HEK293 (cell line): ENCODE data around the gene NAPB.
A peak's percentile ranks its signal among the peaks of the same experiment; 100 is the strongest.

Experiments
- CTCF ChIA-PET: fragments of 350-600 bp; formaldehyde crosslinking; extraction: SDS; loops from one replicate; lab custom pipeline; 2021; ENCODE audit warnings: antibody characterized with exemption; lab: Yijun Ruan, JAX
- POLR2A ChIA-PET: fragments of 300-600 bp; formaldehyde crosslinking; extraction: SDS; loops from one replicate; lab custom pipeline; 2020; ENCODE audit warnings: antibody characterized with exemption, inconsistent platforms; lab: Yijun Ruan, JAX
- H3K27ac ChIP-seq: fragments of 200-500 bp; sonication (Bioruptor generic); 2 replicates; pipeline ENCODE4 v1.5.1; 2014; ENCODE audit warnings: low read depth, low read length, control low read depth, inconsistent platforms; ENCODE audit errors: extremely low read depth
- H3K36me3 ChIP-seq, 2 experiments: fragments of 200-500 bp in 1 of 2; sonication (Bioruptor generic) in 1 of 2; 1 replicate in 1 of 2; 2 replicates in 1 of 2; pipeline ENCODE4 v1.5.1; 2014 to 2017; ENCODE audit warnings: inconsistent platforms in 2 of 2, low read length in 2 of 2; ENCODE audit not compliant: control insufficient read depth in 2 of 2, insufficient read depth in 1 of 2
- H3K4me1 ChIP-seq: fragments of 200-500 bp; sonication (Bioruptor generic); 2 replicates; pipeline ENCODE4 v1.5.1; 2014; ENCODE audit warnings: mild to moderate bottlenecking, low read length, inconsistent platforms; ENCODE audit not compliant: control insufficient read depth, insufficient read depth
- H3K4me3 ChIP-seq: 2 replicates; pipeline ENCODE4 v1.5.1; 2011; ENCODE audit warnings: low read depth, mild to moderate bottlenecking, control low read depth, low read length, moderate library complexity
- H3K9me3 ChIP-seq: fragments of 200-500 bp; sonication (Bioruptor generic); 2 replicates; pipeline ENCODE4 v1.5.1; 2014; ENCODE audit warnings: low read depth, low read length, inconsistent platforms; ENCODE audit not compliant: control insufficient read depth, insufficient read depth
- BCL11A ChIP-seq: fragments of 450-650 bp; formaldehyde crosslinking; IDR thresholded peaks from 2 replicates; pipeline ENCODE4 v1.5.1; 2016; ENCODE audit warnings: low read depth, missing biosample characterization, missing genetic modification characterization
- CTCF ChIP-seq: fragments of 450-650 bp; formaldehyde crosslinking; IDR thresholded peaks from 2 replicates; pipeline ENCODE4 v1.5.1; 2016; ENCODE audit warnings: missing biosample characterization, missing genetic modification characterization
- KLF17 ChIP-seq: fragments of 450-650 bp; formaldehyde crosslinking; IDR thresholded peaks from 2 replicates; pipeline ENCODE4 v1.5.1; 2016; ENCODE audit warnings: missing biosample characterization, missing genetic modification characterization
- PRDM4 ChIP-seq: fragments of 450-650 bp; formaldehyde crosslinking; IDR thresholded peaks from 2 replicates; pipeline ENCODE4 v1.5.1; 2017; ENCODE audit warnings: missing biosample characterization, missing genetic modification characterization
- RBAK ChIP-seq: fragments of 450-650 bp; formaldehyde crosslinking; IDR thresholded peaks from 2 replicates; pipeline ENCODE4 v1.5.1; 2016; ENCODE audit warnings: missing biosample characterization, missing genetic modification characterization
- TCF7L2 ChIP-seq: IDR thresholded peaks from 2 replicates; pipeline ENCODE4 v1.6.1; 2011; ENCODE audit warnings: low read depth, mild to moderate bottlenecking, inconsistent platforms, low read length, moderate library complexity, borderline replicate concordance
- ZBTB26 ChIP-seq: fragments of 450-650 bp; formaldehyde crosslinking; optimal IDR thresholded peaks from 2 replicates; pipeline ENCODE3; 2016; ENCODE audit warnings: missing biosample characterization, mild to moderate bottlenecking, missing genetic modification characterization
- ZBTB44 ChIP-seq: fragments of 450-650 bp; IDR thresholded peaks from 2 replicates; pipeline ENCODE4 v1.5.1; 2018; ENCODE audit warnings: missing biosample characterization, mild to moderate bottlenecking, missing genetic modification characterization
- ZNF266 ChIP-seq: fragments of 450-650 bp; formaldehyde crosslinking; IDR thresholded peaks from 2 replicates; pipeline ENCODE4 v1.5.1; 2016; ENCODE audit warnings: missing biosample characterization, missing genetic modification characterization, low read depth
- ZNF521 ChIP-seq: fragments of 450-650 bp; formaldehyde crosslinking; IDR thresholded peaks from 2 replicates; pipeline ENCODE4 v1.5.1; 2017; ENCODE audit warnings: missing biosample characterization, mild to moderate bottlenecking, missing genetic modification characterization
- ZNF629 ChIP-seq: fragments of 450-650 bp; formaldehyde crosslinking; IDR thresholded peaks from 2 replicates; pipeline ENCODE4 v1.5.1; 2017; ENCODE audit warnings: missing biosample characterization, missing genetic modification characterization
- ZNF654 ChIP-seq: fragments of 450-650 bp; formaldehyde crosslinking; IDR thresholded peaks from 2 replicates; pipeline ENCODE4 v1.5.1; 2016; ENCODE audit warnings: low read depth, missing biosample characterization, missing genetic modification characterization
- ZNF791 ChIP-seq: fragments of 450-650 bp; formaldehyde crosslinking; IDR thresholded peaks from 2 replicates; pipeline ENCODE4 v1.5.1; 2016; ENCODE audit warnings: missing biosample characterization, missing genetic modification characterization

NAPB gene

GRCh38 chr20:23449421-23449820, 28.1 kb upstream of the NAPB start (continued):
- no peak for TF ChIP-seq ZBTB44 (tag by site-specific recombination)
- no peak for TF ChIP-seq ZNF266 (tag by site-specific recombination)
- TF ChIP-seq ZBTB26 (tag by site-specific recombination) = no peak
- TF ChIP-seq BCL11A (tag by site-specific recombination) = no peak
- TF ChIP-seq ZNF791 (tag by site-specific recombination) = no peak
- TF ChIP-seq PRDM4 (tag by site-specific recombination) = no peak
- no peak for TF ChIP-seq KLF17
- no peak for TF ChIP-seq ZNF521 (tag by site-specific recombination)
- TF ChIP-seq, all 188 proteins: peak for 0

- POLR2A ChIA-PET = no interaction called here
- no peak for TF ChIP-seq TCF7L2
- no peak for TF ChIP-seq RBAK
- TF ChIP-seq, all 188 proteins: peak for 0
Measured at GRCh38 chr20:23448167-23448566, 26.9 kb upstream of the NAPB start.

GRCh38 chr20:23446505-23446904, 25.2 kb upstream of the NAPB start:
- TF ChIP-seq ZNF629 = no peak
- peak; percentile 55 for TF ChIP-seq CTCF (tag by site-specific recombination)
- peak; percentile 73 for TF ChIP-seq ZNF654 (tag by site-specific recombination)
- H3K36me3 ChIP-seq = no peaks in the 10 kb centered on the region
- no peaks in the 10 kb centered on the region for H3K4me1 ChIP-seq
- H3K4me3 ChIP-seq = no peak overlapping the region
- CTCF ChIA-PET = interaction anchor here (0.6 to 2.5 kb wide), 24 partner anchors 9 to 755 kb away, joined by 3 to 14 read pairs (median 4); no protein-coding TSS in a partner anchor
- no peak overlapping the region for H3K27ac ChIP-seq
- no peaks in the 10 kb centered on the region for H3K9me3 ChIP-seq
- POLR2A ChIA-PET = no interaction called here

More at GRCh38 chr20:23448167-23448566, 26.9 kb upstream of the NAPB start:
- CTCF ChIA-PET = interaction anchor here (1.4 to 2.5 kb wide), 3 partner anchors 20 to 161 kb away, joined by 4 to 13 read pairs (median 7); no protein-coding TSS in a partner anchor
- H3K9me3 ChIP-seq = no peaks in the 10 kb centered on the region
- no peaks in the 10 kb centered on the region for H3K4me1 ChIP-seq
- H3K36me3 ChIP-seq = no peaks in the 10 kb centered on the region
- no peak overlapping the region for H3K27ac ChIP-seq
- H3K4me3 ChIP-seq = no peak overlapping the region
